Skeletal muscle tissue (tissue), 4 donors: Measurements from ENCODE around the gene TBX21. TPM values are rescaled to one million over a fixed set of nuclear protein-coding genes. Genes with fewer than 3 reads are reported as not detected.
"Not testable (repeated sequence)": the region's sequence is repeated elsewhere in the genome, so short reads cannot be mapped to it uniquely, and the experiment has no call there.

Experiments
- H3K27ac ChIP-seq: one replicate; pipeline ENCODE4 v1.7.0; 2013; ENCODE audit warnings: mild to moderate bottlenecking, low read depth, low read length, inconsistent platforms
- H3K27me3 ChIP-seq, 3 donors: one replicate each; pipeline ENCODE4 v1.7.0; 2013; ENCODE audit warnings: low read length in 3 of 3; ENCODE audit not compliant: control insufficient read depth in 3 of 3, insufficient read depth in 3 of 3
- H3K36me3 ChIP-seq, 3 donors: one replicate each; pipeline ENCODE4 v1.7.0; 2013; ENCODE audit warnings: low read length in 3 of 3; ENCODE audit not compliant: control insufficient read depth in 3 of 3, insufficient read depth in 3 of 3
- H3K4me1 ChIP-seq, 3 donors: one replicate each; pipeline ENCODE4 v1.7.0; 2013; ENCODE audit warnings: low read length in 3 of 3, mild to moderate bottlenecking in 3 of 3; ENCODE audit not compliant: control insufficient read depth in 3 of 3, insufficient read depth in 3 of 3
- H3K4me3 ChIP-seq, 3 donors: one replicate each; pipeline ENCODE4 v1.7.0; 2013; ENCODE audit warnings: low read length in 3 of 3
- H3K9ac ChIP-seq, 3 donors: one replicate each; pipeline ENCODE4 v1.7.0; 2013; ENCODE audit warnings: low read length in 3 of 3, mild to moderate bottlenecking in 3 of 3, moderate library complexity in 2 of 3, low read depth in 1 of 3
- H3K9me3 ChIP-seq, 3 donors: one replicate each; pipeline ENCODE4 v1.7.0; 2013; ENCODE audit warnings: low read length in 3 of 3; ENCODE audit not compliant: control insufficient read depth in 3 of 3
- total RNA-seq: library from RNA; depleted of rRNA; stranded (reverse); fragments of >200 nt; gene quantifications from one replicate; pipeline ENCODE4 v1.2.3, GENCODE V29; 2014
- donor health status: Osteomylitis.

TBX21 gene
- total RNA-seq, 1 donor from 2014 or later: not detected

DNA sequence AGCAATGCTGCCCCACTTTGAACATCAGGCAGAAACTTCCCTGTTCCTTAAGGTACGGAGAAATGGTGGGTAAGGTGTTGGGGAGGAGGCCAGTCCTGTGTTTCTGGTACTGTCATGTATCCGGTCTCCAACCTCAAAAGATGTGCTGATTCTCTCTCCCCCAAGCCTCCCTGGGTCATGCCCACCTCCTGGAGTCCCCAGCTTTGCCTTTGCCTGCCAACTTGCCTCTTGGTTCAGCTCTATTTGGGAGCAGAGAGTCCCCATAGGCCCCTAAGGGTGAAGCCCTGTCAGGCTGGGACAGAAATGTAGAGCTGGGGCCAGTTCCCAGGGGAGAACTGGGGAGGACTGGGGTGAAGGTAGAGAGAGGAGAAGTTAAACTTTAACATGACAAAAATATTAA, 1.6 kb upstream of the TBX21 start:
- Histone ChIP-seq H3K4me3 (no peak overlapping the region), H3K27ac (no peak overlapping the region), H3K4me1 (peaks cover 0 to 4% (median 3%) of the 10 kb centered on the region in 3 donors), H3K9ac (no peak overlapping the region), H3K9me3 (no peaks in the 10 kb centered on the region), H3K27me3 (peaks cover 50 to 73% (median 62%) of the 10 kb centered on the region in 3 donors), H3K36me3 (no peaks in the 10 kb centered on the region)

GRCh38 chr17:47732399-47733046, 513 bp upstream of the TBX21 start:
- no peak overlapping the region for H3K4me3 ChIP-seq
- H3K27me3 ChIP-seq: peaks cover 50 to 65% (median 64%) of the 10 kb centered on the region in 3 donors
- H3K36me3 ChIP-seq: no peaks in the 10 kb centered on the region
- H3K9me3 ChIP-seq: no peaks in the 10 kb centered on the region
- H3K27ac ChIP-seq: no peak overlapping the region
- peaks cover 0 to 4% (median 3%) of the 10 kb centered on the region in 3 donors for H3K4me1 ChIP-seq
- no peak overlapping the region for H3K9ac ChIP-seq

GRCh38 chr17:47733674-47734410, 806 bp downstream of the TBX21 start:
- Histone ChIP-seq H3K36me3 (no peaks in the 10 kb centered on the region), H3K9ac (no peak overlapping the region), H3K9me3 (no peaks in the 10 kb centered on the region), H3K27ac (no peak overlapping the region), H3K27me3 (peaks cover 50 to 57% (median 53%) of the 10 kb centered on the region in 3 donors), H3K4me3 (no peak overlapping the region), H3K4me1 (peaks cover 0 to 4% (median 3%) of the 10 kb centered on the region in 3 donors)

GRCh38 chr17:47735139-47735464, 2.1 kb downstream of the TBX21 start:
- H3K9me3 ChIP-seq: no peaks in the 10 kb centered on the region
- H3K4me3 ChIP-seq: no peak overlapping the region
- H3K4me1 ChIP-seq: peaks cover 0 to 4% (median 3%) of the 10 kb centered on the region in 3 donors
- H3K36me3 ChIP-seq: no peaks in the 10 kb centered on the region
- H3K27ac ChIP-seq: no peak overlapping the region
- H3K27me3 ChIP-seq: peaks cover 47 to 53% (median 50%) of the 10 kb centered on the region in 3 donors
- H3K9ac ChIP-seq: no peak overlapping the region

- Histone ChIP-seq H3K36me3 (no peaks in the 10 kb centered on the region), H3K4me3 (no peak overlapping the region), H3K27me3 (peaks cover 43 to 53% (median 46%) of the 10 kb centered on the region in 3 donors), H3K9ac (no peak overlapping the region), H3K27ac (no peak overlapping the region), H3K4me1 (peaks cover 0 to 4% (median 3%) of the 10 kb centered on the region in 3 donors), H3K9me3 (no peaks in the 10 kb centered on the region)
These were observed 2.5 kb downstream of the TBX21 start for GRCh38 chr17:47735536-47736011.

DNA sequence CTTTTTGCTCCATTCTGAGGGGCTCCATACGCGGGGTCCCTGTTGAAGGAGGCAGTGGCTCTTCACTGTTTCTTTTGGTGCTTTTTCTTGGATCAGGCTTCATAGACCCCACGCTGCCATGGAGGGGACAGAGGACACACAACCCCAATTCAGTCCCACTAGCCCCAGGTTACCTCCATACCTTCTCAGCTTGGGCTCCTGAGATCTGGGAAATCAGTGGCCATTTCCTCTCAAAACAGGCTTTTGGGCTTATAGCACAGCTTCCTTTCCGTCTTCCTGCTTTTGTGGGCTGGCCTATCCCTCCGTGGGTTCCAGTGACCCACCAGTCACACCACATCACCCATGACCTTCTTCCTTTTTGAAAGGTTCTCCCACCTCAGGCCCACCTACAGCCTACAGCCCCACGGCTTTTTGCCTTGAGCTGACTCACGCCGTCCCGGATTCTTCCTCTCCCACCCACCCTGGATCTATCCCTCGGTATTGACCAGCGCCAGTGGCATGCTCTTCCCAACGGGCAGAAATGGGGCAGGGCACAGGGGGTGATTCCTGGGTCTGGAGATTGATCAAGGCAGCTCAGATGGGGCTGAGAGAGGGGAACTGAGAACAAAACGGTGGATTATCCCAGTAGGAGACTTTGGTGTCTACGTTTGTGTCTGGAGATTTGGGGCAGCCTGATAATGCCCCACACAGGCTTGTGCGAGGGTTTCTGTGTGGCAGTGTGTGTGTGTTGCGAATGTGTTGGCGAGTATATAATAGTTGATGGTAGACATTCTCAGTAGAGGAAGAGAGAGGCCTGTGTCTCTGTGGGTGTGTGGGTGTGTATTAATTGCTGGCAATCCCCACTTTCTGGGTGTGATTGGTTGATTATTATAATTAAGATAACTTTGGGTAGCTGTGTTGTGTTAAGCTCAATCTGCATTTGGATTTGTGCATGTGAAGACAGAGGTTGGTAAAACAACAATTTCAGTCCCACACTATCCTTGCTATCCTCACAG, 3.8 kb downstream of the TBX21 start:
- Histone ChIP-seq H3K9ac (no peak overlapping the region), H3K9me3 (no peaks in the 10 kb centered on the region), H3K36me3 (no peaks in the 10 kb centered on the region), H3K27me3 (peaks cover 42 to 50% (median 42%) of the 10 kb centered on the region in 3 donors), H3K4me1 (peaks cover 0 to 4% (median 3%) of the 10 kb centered on the region in 3 donors), H3K4me3 (no peak overlapping the region), H3K27ac (no peak overlapping the region)

- no peaks in the 10 kb centered on the region for H3K9me3 ChIP-seq
- no peak overlapping the region for H3K4me3 ChIP-seq
- no peak overlapping the region for H3K9ac ChIP-seq
- H3K27me3 ChIP-seq: peaks cover 42 to 47% (median 42%) of the 10 kb centered on the region in 3 donors
- H3K27ac ChIP-seq: no peak overlapping the region
- no peaks in the 10 kb centered on the region for H3K36me3 ChIP-seq
- peaks cover 0 to 3% (median 0%) of the 10 kb centered on the region in 3 donors for H3K4me1 ChIP-seq
These were observed 5.1 kb downstream of the TBX21 start for GRCh38 chr17:47738178-47738577.

DNA sequence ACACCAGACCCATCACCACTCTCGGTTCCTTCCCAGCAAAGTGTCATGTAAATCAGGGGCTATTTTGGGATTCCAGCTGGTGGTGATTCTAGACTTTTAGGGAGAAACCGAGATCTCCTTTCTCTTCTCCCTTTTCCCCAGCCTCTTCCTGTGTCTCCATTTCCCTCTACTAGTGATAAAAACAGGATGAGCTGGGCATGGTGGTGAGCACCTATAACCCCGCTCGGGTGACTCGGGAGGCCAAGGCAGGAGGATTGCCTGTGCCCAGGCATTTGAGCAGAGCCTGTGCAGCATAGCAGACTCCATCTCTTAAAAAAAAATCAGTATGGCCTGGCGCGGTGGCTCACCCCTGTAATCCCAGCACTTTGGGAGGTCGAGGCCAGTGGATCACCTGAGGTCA, 6.1 kb downstream of the TBX21 start:
- Histone ChIP-seq H3K27me3 (peaks cover 41 to 44% (median 43%) of the 10 kb centered on the region in 3 donors), H3K27ac (no peak overlapping the region), H3K9me3 (no peaks in the 10 kb centered on the region)

GRCh38 chr17:47739945-47740344, 6.9 kb downstream of the TBX21 start:
- not testable (repeated sequence) for H3K27ac ChIP-seq, H3K9ac ChIP-seq, H3K4me3 ChIP-seq, H3K9me3 ChIP-seq, H3K4me1 ChIP-seq, H3K36me3 ChIP-seq
- peaks cover 41 to 44% (median 43%) of the 10 kb centered on the region in 3 donors for H3K27me3 ChIP-seq

More for the DNA sequence above, 6.1 kb downstream of the TBX21 start:
- Histone ChIP-seq H3K4me3 (no peak overlapping the region), H3K36me3 (no peaks in the 10 kb centered on the region), H3K9ac (no peak overlapping the region), H3K4me1 (no peaks in the 10 kb centered on the region)
